Gastrocnemius medialis (tissue), 4 donors: Measurements from ENCODE around the gene LDLRAP1.

Experiments
- CTCF ChIP-seq, 5 experiments: fragments of 450-650 bp in 3 of 5; fragments of 200-600 bp in 2 of 5; sonication (generic) in 2 of 5; IDR thresholded peaks in 4 of 5; conservative IDR thresholded peaks in 1 of 5; 1 replicate in 4 of 5; 2 replicates in 1 of 5; pipeline ENCODE4 v1.5.1; 2016 to 2019; ENCODE audit warnings: antibody characterized with exemption in 5 of 5, mild to moderate bottlenecking in 3 of 5, moderate library complexity in 3 of 5
- POLR2A ChIP-seq, 2 donors: fragments of 450-650 bp; IDR thresholded peaks; one replicate each; pipeline ENCODE4 v1.6.1; 2017; ENCODE audit warnings: antibody characterized with exemption in 2 of 2, mild to moderate bottlenecking in 2 of 2, moderate library complexity in 2 of 2

DNA sequence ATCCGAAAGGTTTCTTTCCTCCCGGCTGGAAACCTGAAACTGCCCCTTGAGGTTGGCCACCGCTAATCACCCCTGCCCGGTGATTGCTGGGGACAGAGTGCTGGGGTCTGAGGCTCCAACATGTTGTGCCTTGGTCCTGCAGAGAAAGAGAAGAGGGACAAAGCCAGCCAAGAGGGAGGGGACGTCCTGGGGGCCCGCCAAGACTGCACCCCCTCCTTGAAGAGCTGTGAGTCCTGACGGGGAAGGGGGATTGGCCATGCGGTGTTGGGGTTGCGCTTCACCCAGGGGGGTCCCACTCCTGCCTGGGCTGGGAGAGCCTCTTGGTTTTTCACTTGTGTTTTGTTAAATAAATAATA is 19.5 kb downstream of the LDLRAP1 start:
- TF ChIP-seq CTCF (IDR thresholded peaks at IDR 0.05 in 4 of 5, conservative IDR thresholded peaks at IDR 0.05 in 1 of 5) (no peak), POLR2A (IDR thresholded peaks at IDR 0.05) (no peak)
